BE2C (cell line): Measurements from ENCODE around the gene AFG1L.

ENCODE experiments used
- DNase-seq: peaks from one replicate; pipeline ENCODE4 v3.0.0-alpha.2; 2020
- H3K27me3 ChIP-seq: fragments of 250-450 bp; sonication (Bioruptor Pico); 2 replicates; pipeline ENCODE4 v1.5.1; 2020; ENCODE audit warnings: mild to moderate bottlenecking
- H3K36me3 ChIP-seq: fragments of 250-450 bp; sonication (Bioruptor Pico); 2 replicates; pipeline ENCODE4 v1.5.1; 2020; ENCODE audit warnings: mild to moderate bottlenecking
- H3K4me1 ChIP-seq: fragments of 250-450 bp; sonication (Bioruptor Pico); 2 replicates; pipeline ENCODE4 v1.5.1; 2020
- H3K4me3 ChIP-seq: 2 replicates; pipeline ENCODE4 v1.5.1; 2011; ENCODE audit warnings: low read depth, low read length
- H3K9me3 ChIP-seq: fragments of 250-450 bp; sonication (Bioruptor Pico); 2 replicates; pipeline ENCODE4 v1.5.1; 2020
- TF ChIP-seq, protein P1 (sequence below): IDR thresholded peaks from 2 replicates; pipeline ENCODE4 v1.5.1; 2012; ENCODE audit warnings: mild to moderate bottlenecking, low read depth, low read length

AFG1L gene

DNA sequence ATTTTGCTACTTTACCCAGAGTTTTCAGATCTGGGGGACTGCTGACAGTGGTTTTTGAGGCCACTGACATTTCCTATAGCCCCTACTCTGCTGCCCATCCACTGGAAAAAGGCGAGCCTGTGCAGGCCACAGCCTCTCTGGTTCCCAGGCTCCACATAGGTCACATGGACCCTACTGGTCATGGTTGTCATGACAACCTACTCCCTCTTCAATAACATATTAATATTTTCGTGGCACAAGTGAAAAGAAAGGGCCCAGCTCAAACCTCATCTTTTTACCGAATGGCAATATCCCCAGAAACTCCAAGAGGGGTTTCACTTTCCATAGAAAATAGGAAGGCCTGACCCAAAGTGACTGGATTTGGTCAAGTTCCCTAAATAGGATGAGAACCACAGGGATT, 254.9 kb downstream of the AFG1L start:
- no peaks in the 10 kb centered on the region for H3K4me1 ChIP-seq
- H3K4me3 ChIP-seq: no peak overlapping the region
- no peak for DNase-seq
- TF ChIP-seq, protein P1, sequence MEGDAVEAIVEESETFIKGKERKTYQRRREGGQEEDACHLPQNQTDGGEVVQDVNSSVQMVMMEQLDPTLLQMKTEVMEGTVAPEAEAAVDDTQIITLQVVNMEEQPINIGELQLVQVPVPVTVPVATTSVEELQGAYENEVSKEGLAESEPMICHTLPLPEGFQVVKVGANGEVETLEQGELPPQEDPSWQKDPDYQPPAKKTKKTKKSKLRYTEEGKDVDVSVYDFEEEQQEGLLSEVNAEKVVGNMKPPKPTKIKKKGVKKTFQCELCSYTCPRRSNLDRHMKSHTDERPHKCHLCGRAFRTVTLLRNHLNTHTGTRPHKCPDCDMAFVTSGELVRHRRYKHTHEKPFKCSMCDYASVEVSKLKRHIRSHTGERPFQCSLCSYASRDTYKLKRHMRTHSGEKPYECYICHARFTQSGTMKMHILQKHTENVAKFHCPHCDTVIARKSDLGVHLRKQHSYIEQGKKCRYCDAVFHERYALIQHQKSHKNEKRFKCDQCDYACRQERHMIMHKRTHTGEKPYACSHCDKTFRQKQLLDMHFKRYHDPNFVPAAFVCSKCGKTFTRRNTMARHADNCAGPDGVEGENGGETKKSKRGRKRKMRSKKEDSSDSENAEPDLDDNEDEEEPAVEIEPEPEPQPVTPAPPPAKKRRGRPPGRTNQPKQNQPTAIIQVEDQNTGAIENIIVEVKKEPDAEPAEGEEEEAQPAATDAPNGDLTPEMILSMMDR: no peak
- no peaks in the 10 kb centered on the region for H3K27me3 ChIP-seq
- no peaks in the 10 kb centered on the region for H3K36me3 ChIP-seq
- no peaks in the 10 kb centered on the region; the same call in 1 of the 2 replicates for H3K9me3 ChIP-seq

DNA sequence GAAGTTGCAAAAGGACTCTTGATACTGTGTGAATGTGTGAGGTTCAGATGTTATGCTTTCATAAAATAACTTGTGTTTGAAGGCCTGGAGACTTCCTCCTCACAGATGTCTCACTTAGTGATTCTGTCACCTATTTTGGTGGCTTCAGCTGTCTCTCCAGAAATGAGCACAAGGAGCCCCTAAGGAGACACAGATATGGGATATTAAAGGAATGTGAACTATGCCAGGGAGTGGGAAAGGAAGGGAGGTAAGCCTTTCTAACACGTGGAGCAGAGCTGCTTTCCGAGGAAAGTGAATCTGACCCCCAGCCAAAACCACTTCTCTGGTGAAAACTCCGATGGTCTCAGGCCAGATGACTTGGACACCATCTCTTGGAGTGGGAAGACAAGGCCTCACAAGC, 255.4 kb downstream of the AFG1L start:
- no peak for DNase-seq
- TF ChIP-seq, protein P1: no peak
- Histone ChIP-seq H3K4me3 (no peak overlapping the region), H3K27me3 (no peaks in the 10 kb centered on the region), H3K4me1 (no peaks in the 10 kb centered on the region), H3K36me3 (no peaks in the 10 kb centered on the region), H3K9me3 (no peaks in the 10 kb centered on the region; the same call in 1 of the 2 replicates)

DNA sequence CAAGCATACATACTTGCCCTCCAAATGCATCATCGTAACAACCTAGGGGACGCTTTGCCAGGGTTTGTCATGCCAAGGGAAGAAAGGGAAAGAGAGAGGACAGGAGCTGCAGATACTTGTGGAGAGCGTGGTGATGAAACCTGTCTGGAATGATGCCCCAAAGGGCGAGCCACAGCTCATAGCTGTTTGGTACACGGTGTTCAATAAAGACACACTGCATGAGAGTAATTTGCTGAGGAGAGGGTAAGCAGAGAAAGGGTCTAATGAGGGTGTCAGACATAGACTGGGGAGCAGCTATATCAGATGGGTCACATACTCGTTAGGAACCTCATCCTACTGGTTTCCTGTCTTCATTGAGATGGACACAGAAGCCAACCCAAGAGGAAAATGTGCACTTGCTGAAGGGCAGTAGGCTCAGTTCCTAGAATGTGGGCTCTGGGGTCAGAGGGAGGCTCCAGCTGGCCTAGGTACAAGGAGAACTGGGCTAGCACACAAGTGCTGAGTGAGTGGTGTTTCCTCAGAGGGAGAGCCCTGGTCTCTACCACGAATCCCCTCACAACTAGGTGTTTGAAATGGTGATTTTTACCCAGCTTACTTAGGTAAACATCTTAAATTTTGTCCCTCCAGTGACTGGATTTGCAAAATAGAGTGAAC, 260.7 kb downstream of the AFG1L start:
- Histone ChIP-seq H3K27me3 (no peaks in the 10 kb centered on the region), H3K36me3 (no peaks in the 10 kb centered on the region), H3K4me1 (peaks cover 5% of the 10 kb centered on the region), H3K9me3 (no peaks in the 10 kb centered on the region), H3K4me3 (no peak overlapping the region)
- TF ChIP-seq, protein P1: no peak
- no peak for DNase-seq

DNA sequence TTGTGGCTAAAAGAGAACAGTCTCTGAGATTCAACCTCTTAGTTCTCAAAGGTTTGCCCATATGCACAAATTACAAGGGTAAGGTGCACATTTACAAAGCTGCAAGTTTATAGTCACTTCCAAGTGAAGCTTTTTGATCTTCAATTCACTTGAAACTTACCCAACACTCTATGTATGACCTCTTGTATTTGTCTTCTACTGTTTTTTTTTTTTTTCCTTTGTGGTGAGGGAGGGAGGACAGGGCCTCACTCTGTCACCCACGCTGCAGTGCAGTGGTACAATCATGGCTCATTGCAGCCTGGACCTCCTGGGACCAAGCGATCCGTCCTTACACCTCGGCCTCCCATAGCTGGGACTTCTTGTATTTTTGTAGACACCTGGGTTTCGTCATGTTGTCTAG, 261.4 kb downstream of the AFG1L start:
- DNase-seq: no peak
- no peaks in the 10 kb centered on the region for H3K27me3 ChIP-seq
- H3K9me3 ChIP-seq: no peaks in the 10 kb centered on the region
- TF ChIP-seq, protein P1: no peak
- peaks cover 5% of the 10 kb centered on the region for H3K4me1 ChIP-seq
- H3K36me3 ChIP-seq: no peaks in the 10 kb centered on the region
- H3K4me3 ChIP-seq: no peak overlapping the region

DNA sequence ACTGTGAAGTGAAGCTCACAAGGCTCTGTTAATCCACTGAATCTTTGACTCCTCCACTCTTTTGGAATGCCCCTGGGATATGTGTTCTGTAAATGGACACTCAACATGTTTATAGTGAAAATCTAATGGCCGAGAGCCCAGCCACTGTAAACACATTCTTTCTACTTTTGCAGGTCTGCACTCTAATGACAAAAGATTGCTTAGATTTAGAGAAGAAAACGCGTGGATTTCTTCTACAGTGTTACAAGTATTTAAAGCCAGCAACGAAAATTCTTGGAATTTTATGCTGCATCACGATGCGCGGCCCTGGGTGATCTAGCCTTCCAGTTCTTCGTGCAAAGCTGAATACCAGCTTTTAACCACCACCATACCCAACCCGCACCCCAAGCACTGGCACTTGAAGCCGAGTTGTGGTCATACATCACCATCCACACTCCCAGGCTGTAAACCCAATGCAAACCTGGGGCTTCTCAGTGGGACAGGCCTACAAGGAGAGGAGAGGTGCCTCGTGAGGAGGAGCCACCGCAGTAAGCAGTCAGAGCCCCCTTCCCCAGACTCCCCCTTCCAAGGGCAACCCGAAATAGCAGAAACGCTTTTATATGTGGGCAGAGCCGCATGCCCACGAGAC, 262.1 kb downstream of the AFG1L start:
- Histone ChIP-seq H3K4me1 (peaks cover 5% of the 10 kb centered on the region), H3K4me3 (peak overlapping the region; percentile 69), H3K36me3 (no peaks in the 10 kb centered on the region), H3K27me3 (no peaks in the 10 kb centered on the region), H3K9me3 (no peaks in the 10 kb centered on the region)
- TF ChIP-seq, protein P1: no peak
- no peak for DNase-seq
